COLO668 (cell line): Measurements from ENCODE around the gene PTPRR.
"Not testable (repeated sequence)": the region's sequence is repeated elsewhere in the genome, so short reads cannot be mapped to it uniquely, and the experiment has no call there.

ENCODE experiments used
- DNase-seq: peaks from one replicate; lab custom pipeline; 2025; ENCODE audit not compliant: unreplicated experiment; lab: John Stamatoyannopoulos, UW

The PTPRR gene

GRCh38 chr12:70842136-70842535 lies 78.4 kb downstream of the PTPRR start:
- DNase-seq, result no peak

GRCh38 chr12:70840656-70841350 lies 79.7 kb downstream of the PTPRR start:
- DNase-seq, result no peak

GRCh38 chr12:70839544-70839943 lies 81.0 kb downstream of the PTPRR start:
- no peak for DNase-seq

- DNase-seq, result no peak
Measured at GRCh38 chr12:70838127-70838526, 82.4 kb downstream of the PTPRR start.

GRCh38 chr12:70837026-70837425 lies 83.5 kb downstream of the PTPRR start:
- DNase-seq, result no peak

GRCh38 chr12:70835948-70836347 lies 84.6 kb downstream of the PTPRR start:
- DNase-seq, result no peak

- DNase-seq, result no peak
Measured at GRCh38 chr12:70831543-70831942, 89.0 kb downstream of the PTPRR start.

GRCh38 chr12:70830221-70831061 lies 90.1 kb downstream of the PTPRR start:
- no peak for DNase-seq

GRCh38 chr12:70829070-70829469 lies 91.5 kb downstream of the PTPRR start:
- DNase-seq, result no peak

GRCh38 chr12:70828351-70828750 lies 92.2 kb downstream of the PTPRR start:
- no peak for DNase-seq

GRCh38 chr12:70826156-70826555 lies 94.4 kb downstream of the PTPRR start:
- DNase-seq, result no peak

GRCh38 chr12:70824511-70824910 lies 96.0 kb downstream of the PTPRR start:
- DNase-seq, result no peak

GRCh38 chr12:70823182-70823976 lies 97.2 kb downstream of the PTPRR start:
- DNase-seq, result no peak

- no peak for DNase-seq
Measured at GRCh38 chr12:70822412-70822811, 98.1 kb downstream of the PTPRR start.

- no peak for DNase-seq
Measured at GRCh38 chr12:70815971-70816391, 104.6 kb downstream of the PTPRR start.

- no peak for DNase-seq
Measured at GRCh38 chr12:70815056-70815455, 105.5 kb downstream of the PTPRR start.

GRCh38 chr12:70813559-70813958 lies 107.0 kb downstream of the PTPRR start:
- no peak for DNase-seq

GRCh38 chr12:70812136-70812535 lies 108.4 kb downstream of the PTPRR start:
- DNase-seq, result no peak

- DNase-seq, result no peak
Measured at GRCh38 chr12:70809887-70810286, 110.7 kb downstream of the PTPRR start.

- not testable (repeated sequence) for DNase-seq
Measured at GRCh38 chr12:70807993-70808392, 112.5 kb downstream of the PTPRR start.

GRCh38 chr12:70806827-70807226 lies 113.7 kb downstream of the PTPRR start:
- no peak for DNase-seq

- DNase-seq, result no peak
Measured at GRCh38 chr12:70806043-70806442, 114.5 kb downstream of the PTPRR start.
